NCI-H510A treated with DMSO at 0.1 percent for 48 hours (cell line): ENCODE results near the gene DIP2B.

Experiments
- DNase-seq: peaks from one replicate; lab custom pipeline; 2025; lab: John Stamatoyannopoulos, UW

Gene DIP2B

GRCh38 chr12:50613463-50613862 is 108.7 kb downstream of the DIP2B start:
- DNase-seq: no peak

DNA sequence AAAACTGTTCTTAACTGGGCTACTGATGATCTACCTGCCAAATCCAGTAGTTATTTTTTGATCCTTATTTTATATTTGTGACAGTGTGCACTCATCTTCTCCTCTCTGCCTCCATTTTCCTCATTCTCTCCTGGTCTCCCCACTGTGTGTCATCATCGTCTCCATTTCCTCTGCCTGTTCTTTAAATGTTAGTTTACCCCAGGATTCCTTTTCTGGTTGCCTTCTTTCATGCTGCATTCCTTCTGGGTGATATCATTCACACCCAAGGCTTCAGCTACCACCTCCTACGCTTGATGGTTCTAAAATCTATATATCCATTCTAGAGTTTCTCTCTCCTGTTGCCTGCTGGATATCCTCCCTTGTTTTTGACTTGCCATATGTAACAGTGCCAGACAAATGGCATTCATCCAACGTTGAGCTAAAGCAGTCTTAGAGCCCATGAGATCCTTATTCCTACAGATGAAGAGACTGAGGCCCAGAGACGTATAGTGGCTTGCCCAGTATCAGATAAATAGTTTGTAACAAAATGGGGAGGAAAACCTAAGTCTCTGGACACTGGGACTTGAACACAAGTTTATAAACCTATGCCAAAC is 109.5 kb downstream of the DIP2B start:
- DNase-seq: no peak

GRCh38 chr12:50615145-50615906 is 110.5 kb downstream of the DIP2B start:
- no peak for DNase-seq

DNA sequence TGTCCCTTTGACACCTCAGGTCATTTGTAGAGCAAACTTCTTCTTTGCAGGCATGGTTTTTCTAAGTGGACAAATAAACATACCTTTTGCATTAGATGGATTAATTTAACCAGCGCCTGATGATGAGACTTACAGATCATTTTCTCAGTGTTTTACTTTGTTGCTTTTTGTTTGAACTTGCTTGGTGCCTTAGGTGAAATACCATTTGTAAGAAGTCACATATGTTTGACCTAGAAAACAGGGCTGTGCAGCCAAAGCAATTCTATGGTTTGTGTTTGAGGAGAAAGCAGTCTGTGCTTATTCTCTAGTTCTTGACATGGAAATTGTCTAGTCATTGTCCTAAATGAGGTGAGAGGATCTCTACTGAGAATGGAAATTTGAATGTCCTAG is 111.1 kb downstream of the DIP2B start:
- no peak for DNase-seq

- DNase-seq: no peak
Measured at GRCh38 chr12:50617657-50618056, 112.9 kb downstream of the DIP2B start.

GRCh38 chr12:50618864-50619609 is 114.3 kb downstream of the DIP2B start:
- DNase-seq: peak; percentile 36

GRCh38 chr12:50619610-50619958 is 114.8 kb downstream of the DIP2B start:
- DNase-seq: no peak

DNA sequence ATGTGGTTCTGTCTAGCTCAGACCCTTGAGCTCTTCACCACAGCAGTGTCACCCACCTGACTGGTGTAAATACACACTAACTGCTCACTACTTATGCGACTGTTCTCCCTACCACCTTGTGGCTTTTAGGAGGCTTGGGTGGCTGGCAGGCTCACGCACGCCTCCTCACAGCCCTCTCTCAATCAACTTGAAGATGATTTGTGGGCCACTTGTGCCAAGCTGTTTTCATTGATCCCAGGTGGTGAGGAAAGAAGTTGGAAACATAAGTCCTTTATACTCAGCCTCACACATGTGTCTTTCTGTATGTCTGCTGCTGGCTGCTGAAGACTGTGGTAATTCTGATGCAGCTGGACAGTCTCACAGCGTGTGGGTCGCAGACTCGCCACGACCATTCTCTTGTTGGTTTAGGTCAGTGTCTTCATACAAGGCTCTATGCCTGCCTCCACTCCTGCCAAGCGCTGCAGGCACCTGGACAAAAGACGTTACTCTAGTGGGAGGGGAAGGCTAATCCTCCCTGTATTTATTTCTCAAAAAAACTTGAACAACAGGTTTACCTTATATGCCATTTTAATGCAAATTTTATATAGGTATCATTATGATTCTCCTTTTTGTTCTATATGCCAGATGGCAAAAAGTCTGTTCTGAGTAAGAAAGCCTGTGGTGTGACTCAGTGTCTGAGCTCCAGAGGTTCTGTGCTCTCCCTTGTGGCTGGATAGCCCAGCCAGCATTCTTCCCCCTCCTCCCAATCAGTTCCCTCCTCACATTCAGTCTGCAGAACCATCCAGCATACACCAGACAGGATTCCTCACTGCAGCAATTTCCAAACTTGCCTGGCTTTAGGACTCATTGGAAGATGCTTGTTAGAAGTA is 115.6 kb downstream of the DIP2B start:
- DNase-seq: peak; percentile 80

GRCh38 chr12:50620978-50621360 is 116.2 kb downstream of the DIP2B start:
- no peak for DNase-seq

DNA sequence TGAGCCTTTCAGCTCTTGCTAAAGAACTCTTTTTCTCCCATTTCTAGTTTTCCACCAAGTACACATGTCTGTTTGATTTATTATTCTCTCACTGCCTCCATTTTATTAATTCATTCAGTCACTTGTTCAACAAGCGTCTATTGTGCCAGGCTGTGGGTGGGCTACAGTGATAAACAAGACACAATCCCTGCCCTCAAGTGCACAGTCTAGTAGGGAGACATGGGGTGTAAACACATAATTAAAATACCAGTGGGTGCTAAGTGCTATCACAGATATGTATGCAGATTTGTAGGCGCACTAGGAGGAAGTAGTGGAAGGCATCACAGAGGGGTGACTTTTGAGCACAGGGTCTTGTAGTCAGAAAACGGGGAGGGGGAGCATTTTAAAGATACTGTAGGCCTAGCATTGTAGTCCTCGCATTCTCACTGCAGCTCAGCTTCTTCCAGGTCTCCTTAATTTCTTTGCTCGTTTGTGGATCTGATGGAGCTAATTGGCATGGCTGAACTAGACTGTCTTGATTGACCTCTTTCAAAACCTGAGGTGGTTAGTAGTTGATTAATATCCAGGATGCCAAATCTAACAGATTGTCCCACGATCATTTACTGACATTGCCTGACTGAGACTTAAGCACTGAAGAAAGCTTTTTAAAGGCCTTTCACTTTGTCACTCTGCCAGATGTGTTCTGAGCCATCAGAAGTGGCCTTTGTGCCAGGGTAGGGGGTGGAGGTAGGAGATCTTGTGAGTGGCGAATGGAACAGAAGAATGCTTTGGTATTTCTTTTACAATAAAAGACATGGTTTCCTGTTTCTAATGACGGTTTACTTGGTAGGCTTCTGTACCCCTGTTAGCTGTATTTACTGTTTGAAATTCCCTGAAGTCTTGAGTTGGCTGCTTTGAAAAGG is 116.9 kb downstream of the DIP2B start:
- DNase-seq: no peak

- no peak for DNase-seq
Measured at GRCh38 chr12:50625029-50625925, 120.5 kb downstream of the DIP2B start.

GRCh38 chr12:50626026-50626425 is 121.2 kb downstream of the DIP2B start:
- DNase-seq: no peak

GRCh38 chr12:50627491-50627890 is 122.7 kb downstream of the DIP2B start:
- no peak for DNase-seq

DNA sequence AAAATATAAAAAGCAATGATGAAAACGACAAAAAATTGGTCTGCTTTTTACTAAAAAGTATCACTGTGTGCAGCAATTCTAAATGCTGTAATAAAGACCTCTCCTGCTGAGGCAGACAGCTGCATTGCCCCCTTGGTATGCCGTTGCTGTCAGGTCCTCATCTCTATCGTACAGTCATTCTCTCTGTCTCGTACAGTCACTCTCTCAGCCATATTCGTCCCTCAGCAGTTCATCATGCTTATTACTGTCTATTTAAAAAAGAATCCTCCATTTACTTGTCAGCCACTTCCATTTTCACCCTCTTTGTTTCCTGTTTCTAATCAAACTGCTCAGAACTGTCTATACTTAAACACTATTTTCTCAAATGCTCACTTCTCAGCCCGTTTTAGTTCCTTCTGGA is 123.6 kb downstream of the DIP2B start:
- DNase-seq: no peak

DNA sequence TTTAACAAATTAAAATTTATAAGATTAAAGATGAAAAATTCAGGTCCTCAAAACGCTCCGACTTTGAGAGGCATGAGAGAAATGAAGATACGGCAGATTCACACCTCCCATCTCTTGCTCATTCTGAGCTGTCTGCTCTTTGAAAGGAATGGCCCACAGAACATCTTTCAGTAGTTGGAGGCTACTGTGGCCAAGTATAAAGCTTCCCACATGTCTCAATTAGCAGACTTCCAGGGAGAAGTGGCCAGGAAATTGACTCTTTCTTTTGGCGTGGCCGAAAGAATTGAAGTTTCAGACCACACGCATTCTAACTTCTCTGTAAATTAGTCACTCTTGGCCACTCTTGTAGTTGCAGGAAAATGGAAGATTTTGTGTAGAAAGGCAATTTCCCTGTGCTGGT is 129.2 kb downstream of the DIP2B start:
- DNase-seq: no peak

DNA sequence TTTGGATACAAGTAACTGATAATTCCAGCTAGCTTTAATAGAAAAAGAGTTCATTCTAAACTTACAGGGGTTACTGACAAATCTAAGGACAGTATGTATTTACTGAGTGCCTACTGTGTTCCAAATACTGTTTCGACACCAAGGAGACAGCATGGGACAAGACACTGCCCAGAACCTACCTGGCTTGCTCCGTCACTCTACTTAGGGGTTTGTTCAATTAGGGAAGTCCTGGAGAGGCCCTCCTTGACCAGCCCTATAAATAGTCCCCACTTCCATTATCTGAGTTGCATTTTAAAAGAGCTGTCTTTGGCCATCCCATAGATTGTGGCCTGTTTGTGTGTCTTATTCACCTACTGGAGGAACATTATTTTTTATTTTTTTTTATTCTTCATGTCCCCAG is 129.6 kb downstream of the DIP2B start:
- DNase-seq: no peak

GRCh38 chr12:50635364-50635763 is 130.6 kb downstream of the DIP2B start:
- DNase-seq: peak; percentile 54

DNA sequence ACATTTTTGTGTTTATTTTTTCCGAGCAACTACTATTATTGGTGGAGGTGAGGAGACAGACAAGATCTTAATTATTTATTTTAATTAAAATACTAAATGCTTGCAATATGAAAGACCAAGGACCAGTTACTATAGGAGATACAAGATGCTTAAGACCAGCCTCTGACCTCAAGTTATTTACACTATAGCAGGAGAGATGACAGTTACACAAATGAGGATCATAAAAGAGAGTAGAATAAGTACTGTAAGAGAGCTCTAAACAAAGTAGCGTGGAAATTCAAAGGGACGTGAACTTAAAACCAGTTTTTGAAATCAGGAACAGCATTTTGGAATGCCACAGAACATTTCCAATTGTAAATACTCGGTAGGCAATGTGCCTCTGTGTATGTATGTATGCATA is 131.1 kb downstream of the DIP2B start:
- DNase-seq: no peak

DNA sequence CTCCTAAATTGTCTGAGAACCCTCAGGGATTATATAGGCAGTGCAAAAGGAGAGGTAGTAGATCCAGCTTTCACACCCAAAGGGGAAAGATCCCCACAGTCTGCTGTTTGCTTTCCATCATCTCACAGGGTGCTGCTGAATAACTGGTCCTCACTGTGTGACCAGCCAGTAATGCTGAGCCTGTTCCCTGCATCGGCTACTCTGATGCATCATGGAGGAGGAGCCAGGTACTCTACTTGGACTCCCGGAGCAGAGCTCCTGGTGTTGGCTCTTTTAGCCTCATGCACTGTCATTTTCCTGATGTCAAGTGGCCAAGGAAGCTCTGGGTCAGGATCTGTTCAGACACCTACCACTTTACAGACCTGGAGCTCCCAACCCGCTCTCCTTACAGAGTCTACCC is 131.7 kb downstream of the DIP2B start:
- peak; percentile 20 for DNase-seq

DNA sequence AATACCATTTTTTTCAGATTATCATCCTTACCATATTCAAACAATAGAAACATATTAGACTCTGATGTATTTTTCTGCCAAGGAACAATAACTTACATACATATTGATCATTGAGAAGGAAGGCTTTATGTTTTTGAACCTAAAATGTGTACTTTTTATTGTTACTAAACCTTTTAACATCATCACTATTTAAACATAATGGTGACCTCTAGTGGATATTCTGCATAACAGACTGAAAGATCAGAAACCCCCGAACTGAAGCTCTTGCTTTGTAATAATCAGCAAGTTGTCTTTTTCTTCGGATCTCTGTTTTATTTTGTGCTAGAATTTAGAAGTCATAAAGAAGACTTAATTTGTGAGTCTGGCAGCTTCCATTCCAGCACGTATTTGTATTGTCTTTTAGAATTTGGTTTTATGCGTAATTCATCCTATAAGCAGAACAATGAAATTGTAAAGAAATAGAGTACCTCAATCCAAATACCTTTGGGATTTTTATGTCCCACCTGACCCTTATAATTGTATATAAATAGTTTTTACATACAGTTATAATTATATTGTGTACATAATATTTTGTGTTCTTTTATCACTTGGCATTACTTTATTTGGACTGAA is 133.2 kb downstream of the DIP2B start:
- peak; percentile 79 for DNase-seq
